ENCODE measurements around the gene ITCH.

Gene ITCH

GRCh38 chr20:34449674-34450592, 86.9 kb downstream of the ITCH start:
- no peak overlapping the region for H3K27ac ChIP-seq
- TF ChIP-seq CTCF (conservative IDR thresholded peaks at IDR 0.05; ENCODE audit: low read depth): no peak
- ChIA-PET POLR2A (ENCODE audit: low non-redundant PET) (no interaction called here), CTCF (interaction anchor here (2.2 kb wide), 1 partner anchor 137 kb away, joined by 10 read pairs; no protein-coding TSS in a partner anchor)
- no peak for DNase-seq (ENCODE audit: low spot score)

DNA sequence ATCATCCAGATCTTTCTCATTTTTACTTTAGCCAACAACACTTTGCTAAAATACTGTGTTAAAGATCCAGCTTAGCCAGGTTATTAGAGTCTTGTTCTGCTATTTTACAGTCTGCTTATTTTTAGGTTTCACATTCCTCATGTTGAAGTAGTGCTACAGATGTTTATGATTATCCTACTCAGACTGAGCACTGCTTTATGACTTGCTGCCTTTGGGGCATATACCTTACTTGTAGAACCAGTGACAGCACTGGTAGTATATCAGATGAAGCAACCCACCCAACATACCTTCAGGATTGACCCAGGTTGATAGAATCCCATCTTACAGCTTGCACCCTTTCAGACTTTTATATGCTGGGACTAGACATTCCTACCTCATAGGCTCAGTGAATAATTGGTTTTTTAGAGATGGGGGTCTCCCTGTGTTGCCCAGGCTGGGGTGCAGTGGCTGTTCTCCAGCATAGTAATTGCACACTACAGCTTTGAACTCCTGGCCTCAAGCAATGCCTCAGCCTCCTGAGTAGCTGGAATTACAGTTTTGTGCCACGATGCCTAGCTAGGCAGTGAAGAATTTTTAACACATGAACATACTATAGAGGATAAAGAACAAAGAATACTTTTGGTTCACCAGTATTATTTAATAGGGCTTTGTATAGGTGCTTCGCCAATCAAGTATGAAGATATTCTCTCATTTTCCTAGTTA, 89.4 kb downstream of the ITCH start:
- POLR2A ChIA-PET (ENCODE audit: low non-redundant PET): no interaction called here
- CTCF ChIA-PET: interaction anchor here (4.3 kb wide), 1 partner anchor 140 kb away, joined by 27 read pairs; no protein-coding TSS in a partner anchor

DNA sequence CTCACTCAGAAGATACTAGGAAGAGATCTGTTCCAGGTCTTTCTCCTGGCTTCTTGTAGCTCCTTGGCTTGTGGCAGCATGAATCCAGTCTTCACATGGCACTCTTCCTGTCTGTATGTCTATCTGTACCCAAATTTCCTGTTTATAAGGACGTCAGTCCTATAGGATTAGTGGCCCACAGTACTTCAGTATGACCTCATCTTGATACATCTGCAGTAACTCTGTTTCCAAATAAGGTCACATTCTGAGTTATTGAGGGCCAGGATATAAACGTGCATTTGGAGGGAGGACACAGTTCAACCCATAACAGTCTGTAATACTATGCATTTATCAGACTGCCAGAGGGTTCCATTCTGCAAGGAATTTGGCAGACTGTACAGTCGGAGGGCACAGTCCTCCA, 95.6 kb downstream of the ITCH start:
- ChIA-PET CTCF (interaction anchor here (0.6 kb wide), 1 partner anchor 17 kb away, joined by 3 read pairs; no protein-coding TSS in a partner anchor), POLR2A (ENCODE audit: low non-redundant PET) (no interaction called here)
- H3K27ac ChIP-seq: no peak overlapping the region
- DNase-seq (ENCODE audit: low spot score): no peak
- no peak for TF ChIP-seq CTCF (conservative IDR thresholded peaks at IDR 0.05; ENCODE audit: low read depth)

More for the DNA sequence above, 89.4 kb downstream of the ITCH start:
- DNase-seq (ENCODE audit: low spot score): no peak
- no peak for TF ChIP-seq CTCF (conservative IDR thresholded peaks at IDR 0.05; ENCODE audit: low read depth)
- no peak overlapping the region for H3K27ac ChIP-seq

- ChIA-PET CTCF (interaction anchor here (0.6 to 1.3 kb wide), 3 partner anchors 94 to 148 kb away, joined by 3 to 9 read pairs (median 3); no protein-coding TSS in a partner anchor), POLR2A (ENCODE audit: low non-redundant PET) (no interaction called here)
- no peak for DNase-seq (ENCODE audit: low spot score)
- TF ChIP-seq CTCF (conservative IDR thresholded peaks at IDR 0.05; ENCODE audit: low read depth): no peak
- no peak overlapping the region for H3K27ac ChIP-seq
Measured at GRCh38 chr20:34459209-34459897, 96.3 kb downstream of the ITCH start.

GRCh38 chr20:34461779-34462087, 98.7 kb downstream of the ITCH start:
- ChIA-PET CTCF (interaction anchor here (0.7 to 1.6 kb wide), 2 partner anchors 149 to 1444 kb away, joined by 3 to 5 read pairs; no protein-coding TSS in a partner anchor), POLR2A (ENCODE audit: low non-redundant PET) (no interaction called here)
- no peak overlapping the region for H3K27ac ChIP-seq
- TF ChIP-seq CTCF (conservative IDR thresholded peaks at IDR 0.05; ENCODE audit: low read depth): no peak
- DNase-seq (ENCODE audit: low spot score): no peak

DNA sequence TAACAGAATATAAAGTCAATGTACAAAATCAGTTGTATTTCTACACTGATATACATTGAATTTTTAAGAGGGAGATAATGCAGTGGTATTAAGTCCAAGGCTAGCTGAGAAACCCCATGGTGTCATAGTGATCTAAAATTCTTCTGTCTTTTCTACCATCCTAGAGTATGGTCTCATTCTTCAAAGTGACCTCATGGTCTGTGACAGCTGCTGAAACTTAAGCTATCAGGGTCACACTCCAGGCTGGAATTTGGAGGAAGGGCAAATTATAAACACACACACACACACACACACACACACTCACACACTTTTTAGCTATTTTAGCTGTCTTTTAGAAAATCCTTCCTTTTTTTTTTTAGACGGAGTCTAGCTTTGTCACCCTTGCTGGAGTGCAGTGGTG, 105.9 kb downstream of the ITCH start:
- TF ChIP-seq CTCF (conservative IDR thresholded peaks at IDR 0.05; ENCODE audit: low read depth): no peak
- POLR2A ChIA-PET (ENCODE audit: low non-redundant PET): no interaction called here
- DNase-seq (ENCODE audit: low spot score): no peak
- H3K27ac ChIP-seq: no peak overlapping the region
- CTCF ChIA-PET: no interaction called here

Data from RWPE1 (cell line).